ENCODE measurements around the gene LRGUK.

LRGUK gene

DNA sequence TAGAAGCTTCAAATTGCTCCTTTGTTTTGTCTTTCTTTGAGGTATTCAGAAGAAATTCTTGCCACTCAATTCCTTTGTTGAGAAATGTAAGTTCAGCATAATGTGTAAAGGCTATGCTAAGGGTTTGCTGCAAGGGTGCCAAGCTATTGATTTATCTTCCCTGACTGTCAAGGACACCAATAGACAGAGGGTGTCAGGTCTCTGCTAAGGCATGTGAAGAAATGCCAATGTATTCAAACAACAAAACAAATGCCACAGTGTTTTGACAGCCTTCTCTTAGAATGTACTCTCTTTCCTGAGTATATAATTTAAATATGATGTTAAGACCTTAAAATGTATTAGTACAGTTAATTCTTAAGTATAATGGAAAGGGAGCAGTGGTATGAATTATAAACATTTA, 62.4 kb downstream of the LRGUK start:
- no peaks in the 10 kb centered on the region for H3K9me3 ChIP-seq (ENCODE audit: low read length)
- no peak overlapping the region for H3K4me3 ChIP-seq (ENCODE audit: low read depth in 1 of 2, low read length in 2 of 2)
- H3K27ac ChIP-seq (ENCODE audit: low read depth, low read length) = no peak overlapping the region
- H3K9ac ChIP-seq (ENCODE audit: low read length) = no peak overlapping the region
- no peaks in the 10 kb centered on the region for H3K36me3 ChIP-seq (ENCODE audit: insufficient read depth, low read length)
- H3K4me1 ChIP-seq (ENCODE audit: insufficient read depth, low read length) = no peaks in the 10 kb centered on the region
- H3K27me3 ChIP-seq (ENCODE audit: control insufficient read depth in 1 of 2, insufficient read depth in 2 of 2, low read length in 2 of 2) = no peaks in the 10 kb centered on the region

DNA sequence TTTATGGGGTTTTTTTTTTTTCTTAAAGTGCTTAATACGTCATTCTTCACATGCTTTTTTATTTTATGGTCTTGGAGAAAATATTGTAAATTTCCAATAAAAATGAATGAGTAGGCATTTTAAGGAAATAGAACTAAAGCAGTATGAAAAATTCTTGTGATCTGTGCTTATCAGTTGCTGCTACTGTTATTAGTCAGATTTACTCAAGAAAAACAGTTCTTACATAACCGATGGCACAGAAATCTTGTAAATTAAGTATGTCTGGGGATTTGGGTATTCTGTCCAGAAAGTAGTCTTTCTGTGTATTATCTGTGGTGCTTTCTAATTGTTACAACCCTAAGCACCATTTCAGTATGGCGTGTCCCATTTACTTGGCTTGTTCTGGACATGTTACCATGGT, 64.7 kb downstream of the LRGUK start:
- H3K36me3 ChIP-seq (ENCODE audit: insufficient read depth, low read length) = no peaks in the 10 kb centered on the region
- H3K27ac ChIP-seq (ENCODE audit: low read depth, low read length) = no peak overlapping the region
- H3K9ac ChIP-seq (ENCODE audit: low read length) = no peak overlapping the region
- no peaks in the 10 kb centered on the region for H3K27me3 ChIP-seq (ENCODE audit: control insufficient read depth in 1 of 2, insufficient read depth in 2 of 2, low read length in 2 of 2)
- H3K4me1 ChIP-seq (ENCODE audit: insufficient read depth, low read length) = no peaks in the 10 kb centered on the region
- H3K9me3 ChIP-seq (ENCODE audit: low read length) = no peaks in the 10 kb centered on the region
- no peak overlapping the region for H3K4me3 ChIP-seq (ENCODE audit: low read depth in 1 of 2, low read length in 2 of 2)

DNA sequence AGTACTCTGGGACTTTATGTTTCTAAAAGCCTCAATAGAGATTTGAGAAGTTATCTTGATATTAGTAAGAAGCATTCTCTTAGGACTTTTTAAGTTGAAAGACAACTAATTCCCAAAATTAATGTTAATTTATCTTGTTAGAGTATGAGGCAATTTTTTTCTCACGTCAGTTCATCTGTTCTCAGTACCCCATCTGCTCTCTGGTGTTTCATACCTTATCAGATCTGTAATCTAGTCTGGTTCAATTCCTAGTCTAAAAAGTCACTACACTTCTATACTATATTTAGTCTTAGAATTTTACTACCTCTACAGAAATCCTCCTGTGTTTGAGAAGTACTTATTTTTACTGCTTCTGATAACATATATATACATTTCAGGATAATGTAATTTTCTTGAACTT, 66.1 kb downstream of the LRGUK start:
- Histone ChIP-seq H3K27me3 (ENCODE audit: control insufficient read depth in 1 of 2, insufficient read depth in 2 of 2, low read length in 2 of 2) (no peaks in the 10 kb centered on the region), H3K9me3 (ENCODE audit: low read length) (no peaks in the 10 kb centered on the region), H3K27ac (ENCODE audit: low read depth, low read length) (no peak overlapping the region), H3K9ac (ENCODE audit: low read length) (no peak overlapping the region), H3K4me3 (ENCODE audit: low read depth in 1 of 2, low read length in 2 of 2) (no peak overlapping the region), H3K36me3 (ENCODE audit: insufficient read depth, low read length) (no peaks in the 10 kb centered on the region), H3K4me1 (ENCODE audit: insufficient read depth, low read length) (no peaks in the 10 kb centered on the region)

DNA sequence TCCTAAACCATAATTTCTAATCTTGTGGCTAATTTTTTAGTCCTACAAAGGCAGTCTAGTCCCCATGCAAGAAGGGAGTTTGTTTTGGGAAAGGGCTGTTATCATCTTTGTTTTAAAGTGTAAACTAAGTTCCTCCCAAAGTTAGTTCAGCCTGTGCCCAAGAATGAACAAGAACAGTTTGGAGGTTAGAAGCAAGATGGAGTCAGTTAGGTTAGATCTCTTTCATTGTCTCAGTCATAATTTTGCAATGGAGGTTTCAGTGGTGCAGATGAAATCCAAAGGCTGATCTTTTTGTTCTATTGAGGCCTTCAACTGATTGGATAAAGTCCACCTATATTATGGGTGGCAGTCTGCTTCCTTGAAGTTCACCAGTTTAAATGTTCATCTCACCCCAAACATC, 68.1 kb downstream of the LRGUK start:
- Histone ChIP-seq H3K27ac (ENCODE audit: low read depth, low read length) (no peak overlapping the region), H3K9ac (ENCODE audit: low read length) (no peak overlapping the region), H3K27me3 (ENCODE audit: control insufficient read depth in 1 of 2, insufficient read depth in 2 of 2, low read length in 2 of 2) (no peaks in the 10 kb centered on the region)

DNA sequence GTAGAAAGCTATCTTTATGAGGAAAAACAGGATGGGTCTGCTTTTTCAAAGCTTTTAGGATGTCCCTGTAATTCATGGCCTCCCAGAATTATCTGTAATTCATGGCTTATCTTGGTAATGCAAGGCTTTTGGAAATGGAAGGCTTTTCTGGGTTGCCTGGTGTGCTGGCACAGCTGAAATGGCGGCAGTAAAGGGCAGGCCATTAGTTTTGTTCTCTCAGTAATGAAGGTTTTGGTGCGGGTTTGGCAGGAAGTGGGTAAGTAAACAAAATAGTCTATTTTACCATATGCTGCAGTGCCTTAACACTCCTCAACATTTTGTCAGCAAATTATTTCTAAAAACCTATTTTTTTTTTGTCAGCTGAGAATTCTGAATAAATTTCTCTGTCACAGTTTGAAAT, 69.3 kb downstream of the LRGUK start:
- no peak overlapping the region for H3K4me3 ChIP-seq (ENCODE audit: low read depth in 1 of 2, low read length in 2 of 2)
- no peak overlapping the region for H3K27ac ChIP-seq (ENCODE audit: low read depth, low read length)
- H3K27me3 ChIP-seq (ENCODE audit: control insufficient read depth in 1 of 2, insufficient read depth in 2 of 2, low read length in 2 of 2) = no peaks in the 10 kb centered on the region
- H3K36me3 ChIP-seq (ENCODE audit: insufficient read depth, low read length) = no peaks in the 10 kb centered on the region
- H3K9ac ChIP-seq (ENCODE audit: low read length) = no peak overlapping the region
- H3K9me3 ChIP-seq (ENCODE audit: low read length) = no peaks in the 10 kb centered on the region
- H3K4me1 ChIP-seq (ENCODE audit: insufficient read depth, low read length) = no peaks in the 10 kb centered on the region

More for the DNA sequence above, 68.1 kb downstream of the LRGUK start:
- no peaks in the 10 kb centered on the region for H3K4me1 ChIP-seq (ENCODE audit: insufficient read depth, low read length)
- no peaks in the 10 kb centered on the region for H3K9me3 ChIP-seq (ENCODE audit: low read length)
- H3K36me3 ChIP-seq (ENCODE audit: insufficient read depth, low read length) = no peaks in the 10 kb centered on the region
- H3K4me3 ChIP-seq (ENCODE audit: low read depth in 1 of 2, low read length in 2 of 2) = no peak overlapping the region

DNA sequence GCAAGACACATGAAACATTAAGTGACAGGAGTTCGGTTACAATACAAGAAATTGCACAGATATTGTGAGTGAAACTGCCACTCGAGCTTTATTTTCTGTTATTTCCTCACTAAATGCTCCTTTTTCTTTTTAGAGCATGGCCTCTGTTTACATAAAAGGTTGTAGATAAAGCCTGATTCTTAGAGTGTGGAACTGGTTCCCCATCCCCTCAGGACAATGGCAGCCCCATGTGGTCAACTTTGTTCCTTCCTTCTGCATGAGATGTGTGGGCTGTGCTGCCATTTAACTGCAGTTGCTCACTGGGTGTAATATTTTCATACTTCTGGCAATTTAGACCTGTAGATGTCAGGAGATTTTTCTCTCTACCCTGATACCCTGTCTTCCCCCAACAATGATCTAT, 70.2 kb downstream of the LRGUK start:
- Histone ChIP-seq H3K4me3 (ENCODE audit: low read depth in 1 of 2, low read length in 2 of 2) (no peak overlapping the region), H3K4me1 (ENCODE audit: insufficient read depth, low read length) (no peaks in the 10 kb centered on the region), H3K27me3 (ENCODE audit: control insufficient read depth in 1 of 2, insufficient read depth in 2 of 2, low read length in 2 of 2) (no peaks in the 10 kb centered on the region), H3K9ac (ENCODE audit: low read length) (no peak overlapping the region), H3K9me3 (ENCODE audit: low read length) (no peaks in the 10 kb centered on the region), H3K27ac (ENCODE audit: low read depth, low read length) (no peak overlapping the region), H3K36me3 (ENCODE audit: insufficient read depth, low read length) (no peaks in the 10 kb centered on the region)

DNA sequence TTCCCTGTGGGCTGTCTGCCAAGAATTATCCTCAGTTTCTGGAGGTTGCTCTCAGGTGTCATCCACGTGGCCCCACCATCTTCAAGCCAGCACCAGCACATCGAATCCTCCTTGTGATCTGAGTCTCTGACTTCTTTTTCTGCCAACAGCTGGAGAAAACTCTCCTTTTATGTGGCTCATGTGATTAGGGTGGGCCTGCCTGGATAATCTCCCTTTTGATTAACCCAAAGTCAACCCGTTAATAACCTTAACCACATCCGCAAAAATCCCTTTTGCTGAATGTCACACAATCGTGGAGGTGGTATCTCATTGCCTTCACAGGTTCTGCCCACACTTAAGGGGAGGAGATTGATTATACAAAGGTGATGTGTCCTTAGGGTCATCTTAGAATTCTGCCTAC, 73.8 kb downstream of the LRGUK start:
- H3K9ac ChIP-seq (ENCODE audit: low read length) = no peak overlapping the region
- H3K9me3 ChIP-seq (ENCODE audit: low read length) = no peaks in the 10 kb centered on the region
- H3K36me3 ChIP-seq (ENCODE audit: insufficient read depth, low read length) = no peaks in the 10 kb centered on the region
- H3K27me3 ChIP-seq (ENCODE audit: control insufficient read depth in 1 of 2, insufficient read depth in 2 of 2, low read length in 2 of 2) = no peaks in the 10 kb centered on the region
- no peak overlapping the region for H3K27ac ChIP-seq (ENCODE audit: low read depth, low read length)
- no peak overlapping the region for H3K4me3 ChIP-seq (ENCODE audit: low read depth in 1 of 2, low read length in 2 of 2)
- no peaks in the 10 kb centered on the region for H3K4me1 ChIP-seq (ENCODE audit: insufficient read depth, low read length)

DNA sequence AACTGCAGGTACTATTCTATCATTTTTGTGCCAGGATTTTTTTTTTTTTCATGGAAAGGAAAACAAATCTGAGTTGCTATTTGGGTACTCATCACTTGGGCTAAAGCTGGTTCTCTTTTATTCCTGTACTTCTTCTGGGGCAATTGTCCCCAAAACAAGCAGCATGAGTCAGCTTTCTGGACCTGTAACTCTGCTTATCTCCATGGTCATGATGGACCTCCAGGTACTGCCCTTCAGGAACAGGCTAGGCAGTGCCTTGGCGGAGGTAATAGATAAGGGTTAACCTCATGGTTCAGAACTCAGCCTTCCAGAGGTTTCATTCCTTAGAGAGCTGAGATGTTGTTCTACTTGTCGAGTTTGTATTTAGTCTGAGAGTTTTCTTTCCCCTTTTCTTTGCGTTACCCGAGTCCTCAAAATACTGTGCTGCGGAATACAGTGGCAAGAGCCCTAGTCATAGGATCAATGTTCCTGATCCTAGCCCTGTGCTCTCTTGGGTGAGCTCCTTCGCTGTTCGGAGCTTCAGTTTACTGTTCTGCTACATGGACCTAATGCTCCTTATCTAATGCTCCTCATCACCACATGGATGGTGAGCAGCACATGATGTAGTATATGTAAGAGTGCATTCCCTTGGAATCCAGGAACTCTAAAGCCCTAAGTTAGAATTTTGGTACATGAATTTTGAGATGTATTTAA, 74.6 kb downstream of the LRGUK start:
- no peaks in the 10 kb centered on the region for H3K36me3 ChIP-seq (ENCODE audit: insufficient read depth, low read length)

DNA sequence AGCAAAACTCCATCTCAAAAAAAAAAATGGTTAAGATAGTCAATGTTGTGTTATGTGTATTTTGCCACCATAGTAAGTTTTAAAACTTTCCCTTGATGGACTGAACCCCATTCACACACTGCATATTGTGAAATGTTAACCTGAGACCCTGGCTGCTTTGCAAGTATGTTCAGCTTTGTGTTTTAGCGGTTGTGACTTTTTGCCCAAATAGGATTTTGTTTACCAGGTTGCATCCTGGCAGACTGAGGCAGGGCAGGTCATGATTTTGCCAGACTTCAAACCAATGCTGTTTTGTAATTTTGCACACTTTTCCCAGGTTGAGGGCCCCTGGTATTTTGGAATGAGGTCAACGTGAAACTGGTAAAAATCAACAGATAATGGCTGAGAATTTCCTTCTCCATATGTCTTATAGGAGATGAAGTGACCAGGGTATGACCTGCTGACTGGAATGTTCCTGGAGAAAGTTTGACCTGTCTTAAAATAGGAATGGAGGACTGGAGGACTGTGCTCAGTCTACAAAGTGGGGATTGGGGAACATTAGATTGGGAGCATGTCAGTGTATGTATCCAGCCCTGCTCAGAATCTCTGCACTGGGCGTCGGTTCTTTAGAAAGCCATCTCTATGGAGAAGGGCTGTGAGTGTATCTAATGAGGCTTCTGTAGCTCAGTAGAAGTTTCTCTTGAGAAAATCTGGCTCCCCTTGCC, 76.2 kb downstream of the LRGUK start:
- H3K27ac ChIP-seq (ENCODE audit: low read depth, low read length) = no peak overlapping the region
- H3K36me3 ChIP-seq (ENCODE audit: insufficient read depth, low read length) = no peaks in the 10 kb centered on the region
- H3K27me3 ChIP-seq (ENCODE audit: control insufficient read depth in 1 of 2, insufficient read depth in 2 of 2, low read length in 2 of 2) = no peaks in the 10 kb centered on the region
- H3K4me1 ChIP-seq (ENCODE audit: insufficient read depth, low read length) = no peaks in the 10 kb centered on the region
- H3K9me3 ChIP-seq (ENCODE audit: low read length) = no peaks in the 10 kb centered on the region
- H3K4me3 ChIP-seq (ENCODE audit: low read depth in 1 of 2, low read length in 2 of 2) = no peak overlapping the region
- no peak overlapping the region for H3K9ac ChIP-seq (ENCODE audit: low read length)

More for the DNA sequence above, 74.6 kb downstream of the LRGUK start:
- Histone ChIP-seq H3K9ac (ENCODE audit: low read length) (no peak overlapping the region), H3K4me1 (ENCODE audit: insufficient read depth, low read length) (no peaks in the 10 kb centered on the region), H3K4me3 (ENCODE audit: low read depth in 1 of 2, low read length in 2 of 2) (no peak overlapping the region), H3K27me3 (ENCODE audit: control insufficient read depth in 1 of 2, insufficient read depth in 2 of 2, low read length in 2 of 2) (no peaks in the 10 kb centered on the region), H3K27ac (ENCODE audit: low read depth, low read length) (no peak overlapping the region), H3K9me3 (ENCODE audit: low read length) (no peaks in the 10 kb centered on the region)

DNA sequence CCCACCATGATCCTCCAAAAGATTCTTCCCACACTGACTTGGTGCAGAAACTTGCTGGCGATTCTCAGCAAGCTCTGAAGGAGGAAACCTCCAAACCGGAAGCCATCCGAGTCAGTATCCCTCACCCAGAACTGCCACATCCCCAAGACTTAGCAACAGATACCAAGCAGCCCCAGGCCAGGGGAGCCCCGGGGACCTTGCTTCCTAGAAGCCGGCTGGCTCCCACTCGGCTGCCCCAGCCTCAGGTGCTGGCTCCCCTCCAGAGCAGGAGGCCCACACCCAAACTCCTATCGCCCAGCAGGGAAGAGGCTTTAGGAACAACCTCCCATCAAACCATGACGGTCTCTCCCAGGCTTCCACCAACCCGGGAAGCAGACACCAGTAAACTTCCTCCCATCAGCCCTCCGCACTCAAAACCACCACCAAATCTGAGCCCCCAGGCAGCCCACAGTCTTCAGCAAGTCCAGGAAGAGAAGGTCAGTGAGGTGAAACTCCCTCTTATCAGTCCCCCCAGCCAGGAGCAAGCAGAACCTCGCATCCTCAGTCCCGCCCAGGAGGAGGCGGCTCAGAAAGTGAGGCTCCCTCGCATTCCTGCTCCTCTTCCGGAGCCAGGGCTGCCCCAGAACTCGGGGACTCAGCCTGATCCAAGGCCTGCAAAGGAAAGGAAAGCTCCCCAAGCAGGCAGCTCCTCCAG, 82.3 kb downstream of the LRGUK start:
- Histone ChIP-seq H3K9me3 (ENCODE audit: low read length) (no peaks in the 10 kb centered on the region), H3K27ac (ENCODE audit: low read depth, low read length) (no peak overlapping the region), H3K9ac (ENCODE audit: low read length) (no peak overlapping the region), H3K36me3 (ENCODE audit: insufficient read depth, low read length) (no peaks in the 10 kb centered on the region), H3K4me3 (ENCODE audit: low read depth in 1 of 2, low read length in 2 of 2) (no peak overlapping the region), H3K4me1 (ENCODE audit: insufficient read depth, low read length) (no peaks in the 10 kb centered on the region), H3K27me3 (ENCODE audit: control insufficient read depth in 1 of 2, insufficient read depth in 2 of 2, low read length in 2 of 2) (no peaks in the 10 kb centered on the region)

DNA sequence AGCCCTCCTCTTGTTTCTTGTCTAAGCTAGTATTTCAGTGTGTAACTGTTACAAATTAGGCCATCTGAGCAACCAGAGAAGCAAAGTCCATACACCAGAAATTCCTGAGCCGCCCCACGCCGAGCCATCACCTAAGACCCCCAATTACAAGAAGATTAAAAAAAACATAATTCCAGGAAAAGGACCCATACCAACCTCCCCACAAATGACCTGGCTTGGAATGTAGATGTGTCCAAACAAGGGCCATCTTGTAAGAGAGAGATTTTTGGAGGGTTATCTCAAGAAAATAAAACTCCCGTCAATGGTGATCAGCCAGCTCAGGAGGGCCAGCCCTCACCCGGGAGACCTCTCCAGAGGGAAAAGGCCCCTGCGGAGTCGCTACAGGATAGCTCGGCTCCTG, 83.1 kb downstream of the LRGUK start:
- H3K27me3 ChIP-seq (ENCODE audit: control insufficient read depth in 1 of 2, insufficient read depth in 2 of 2, low read length in 2 of 2) = no peaks in the 10 kb centered on the region
- H3K4me3 ChIP-seq (ENCODE audit: low read depth in 1 of 2, low read length in 2 of 2) = no peak overlapping the region
- no peaks in the 10 kb centered on the region for H3K9me3 ChIP-seq (ENCODE audit: low read length)
- no peaks in the 10 kb centered on the region for H3K36me3 ChIP-seq (ENCODE audit: insufficient read depth, low read length)
- no peak overlapping the region for H3K27ac ChIP-seq (ENCODE audit: low read depth, low read length)
- H3K4me1 ChIP-seq (ENCODE audit: insufficient read depth, low read length) = no peaks in the 10 kb centered on the region
- H3K9ac ChIP-seq (ENCODE audit: low read length) = no peak overlapping the region

Measured in muscle layer of colon (tissue), 2 donors.